ENCODE results near the gene ABHD5. TPM values are rescaled to one million over a fixed set of nuclear protein-coding genes. Genes with fewer than 3 reads are reported as not detected.

ABHD5 gene
- total RNA-seq, 1 donor from 2014 or later = 8.9 TPM

- Histone ChIP-seq H3K4me3 (ENCODE audit: low read length in 3 of 3) (no peak overlapping the region), H3K36me3 (ENCODE audit: control insufficient read depth in 3 of 3, insufficient read depth in 3 of 3, low read length in 3 of 3) (peaks cover 12 to 22% (median 17%) of the 10 kb centered on the region in 3 donors), H3K9ac (ENCODE audit: low read depth in 1 of 3, low read length in 3 of 3) (no peak overlapping the region), H3K9me3 (ENCODE audit: control insufficient read depth in 3 of 3, low read length in 3 of 3) (no peaks in the 10 kb centered on the region), H3K27ac (ENCODE audit: low read depth, low read length) (no peak overlapping the region), H3K27me3 (ENCODE audit: control insufficient read depth in 3 of 3, insufficient read depth in 3 of 3, low read length in 3 of 3) (no peaks in the 10 kb centered on the region), H3K4me1 (ENCODE audit: control insufficient read depth in 3 of 3, insufficient read depth in 3 of 3, low read length in 3 of 3) (no peaks in the 10 kb centered on the region)
These were observed 18.3 kb downstream of the ABHD5 start for GRCh38 chr3:43709022-43709421.

GRCh38 chr3:43710607-43711006, 19.9 kb downstream of the ABHD5 start:
- no peaks in the 10 kb centered on the region for H3K27me3 ChIP-seq (ENCODE audit: control insufficient read depth in 3 of 3, insufficient read depth in 3 of 3, low read length in 3 of 3)
- peaks cover 12 to 23% (median 17%) of the 10 kb centered on the region in 3 donors for H3K36me3 ChIP-seq (ENCODE audit: control insufficient read depth in 3 of 3, insufficient read depth in 3 of 3, low read length in 3 of 3)
- H3K9ac ChIP-seq (ENCODE audit: low read depth in 1 of 3, low read length in 3 of 3) = no peak overlapping the region
- H3K27ac ChIP-seq (ENCODE audit: low read depth, low read length) = no peak overlapping the region
- no peaks in the 10 kb centered on the region for H3K4me1 ChIP-seq (ENCODE audit: control insufficient read depth in 3 of 3, insufficient read depth in 3 of 3, low read length in 3 of 3)
- H3K4me3 ChIP-seq (ENCODE audit: low read length in 3 of 3) = no peak overlapping the region
- H3K9me3 ChIP-seq (ENCODE audit: control insufficient read depth in 3 of 3, low read length in 3 of 3) = no peaks in the 10 kb centered on the region

- H3K27me3 ChIP-seq (ENCODE audit: control insufficient read depth in 3 of 3, insufficient read depth in 3 of 3, low read length in 3 of 3) = no peaks in the 10 kb centered on the region
- H3K4me1 ChIP-seq (ENCODE audit: control insufficient read depth in 3 of 3, insufficient read depth in 3 of 3, low read length in 3 of 3) = no peaks in the 10 kb centered on the region
- H3K4me3 ChIP-seq (ENCODE audit: low read length in 3 of 3) = no peak overlapping the region
- no peak overlapping the region for H3K9ac ChIP-seq (ENCODE audit: low read depth in 1 of 3, low read length in 3 of 3)
- H3K9me3 ChIP-seq (ENCODE audit: control insufficient read depth in 3 of 3, low read length in 3 of 3) = no peaks in the 10 kb centered on the region
- peaks cover 13 to 31% (median 28%) of the 10 kb centered on the region in 3 donors for H3K36me3 ChIP-seq (ENCODE audit: control insufficient read depth in 3 of 3, insufficient read depth in 3 of 3, low read length in 3 of 3)
- H3K27ac ChIP-seq (ENCODE audit: low read depth, low read length) = no peak overlapping the region
These were observed 27.6 kb downstream of the ABHD5 start for GRCh38 chr3:43718296-43718695.

- Histone ChIP-seq H3K36me3 (ENCODE audit: control insufficient read depth in 3 of 3, insufficient read depth in 3 of 3, low read length in 3 of 3) (peaks cover 5 to 18% (median 11%) of the 10 kb centered on the region in 3 donors), H3K4me3 (ENCODE audit: low read length in 3 of 3) (no peak overlapping the region), H3K9ac (ENCODE audit: low read depth in 1 of 3, low read length in 3 of 3) (no peak overlapping the region), H3K9me3 (ENCODE audit: control insufficient read depth in 3 of 3, low read length in 3 of 3) (no peaks in the 10 kb centered on the region), H3K27ac (ENCODE audit: low read depth, low read length) (no peak overlapping the region), H3K4me1 (ENCODE audit: control insufficient read depth in 3 of 3, insufficient read depth in 3 of 3, low read length in 3 of 3) (no peaks in the 10 kb centered on the region), H3K27me3 (ENCODE audit: control insufficient read depth in 3 of 3, insufficient read depth in 3 of 3, low read length in 3 of 3) (no peaks in the 10 kb centered on the region)
These were observed 32.5 kb downstream of the ABHD5 start for GRCh38 chr3:43723121-43723734.

GRCh38 chr3:43726521-43726920, 35.8 kb downstream of the ABHD5 start:
- no peak overlapping the region for H3K4me3 ChIP-seq (ENCODE audit: low read length in 3 of 3)
- H3K27me3 ChIP-seq (ENCODE audit: control insufficient read depth in 3 of 3, insufficient read depth in 3 of 3, low read length in 3 of 3) = no peaks in the 10 kb centered on the region
- no peaks in the 10 kb centered on the region for H3K9me3 ChIP-seq (ENCODE audit: control insufficient read depth in 3 of 3, low read length in 3 of 3)
- H3K9ac ChIP-seq (ENCODE audit: low read depth in 1 of 3, low read length in 3 of 3) = no peak overlapping the region
- no peaks in the 10 kb centered on the region for H3K4me1 ChIP-seq (ENCODE audit: control insufficient read depth in 3 of 3, insufficient read depth in 3 of 3, low read length in 3 of 3)
- H3K36me3 ChIP-seq (ENCODE audit: control insufficient read depth in 3 of 3, insufficient read depth in 3 of 3, low read length in 3 of 3) = peaks cover 0 to 7% (median 0%) of the 10 kb centered on the region in 3 donors
- no peak overlapping the region for H3K27ac ChIP-seq (ENCODE audit: low read depth, low read length)

GRCh38 chr3:43727930-43728329, 37.2 kb downstream of the ABHD5 start:
- no peaks in the 10 kb centered on the region for H3K9me3 ChIP-seq (ENCODE audit: control insufficient read depth in 3 of 3, low read length in 3 of 3)
- H3K27ac ChIP-seq (ENCODE audit: low read depth, low read length) = no peak overlapping the region
- no peaks in the 10 kb centered on the region for H3K27me3 ChIP-seq (ENCODE audit: control insufficient read depth in 3 of 3, insufficient read depth in 3 of 3, low read length in 3 of 3)
- H3K4me3 ChIP-seq (ENCODE audit: low read length in 3 of 3) = no peak overlapping the region
- H3K36me3 ChIP-seq (ENCODE audit: control insufficient read depth in 3 of 3, insufficient read depth in 3 of 3, low read length in 3 of 3) = peaks cover 0 to 7% (median 0%) of the 10 kb centered on the region in 3 donors
- no peaks in the 10 kb centered on the region for H3K4me1 ChIP-seq (ENCODE audit: control insufficient read depth in 3 of 3, insufficient read depth in 3 of 3, low read length in 3 of 3)
- H3K9ac ChIP-seq (ENCODE audit: low read depth in 1 of 3, low read length in 3 of 3) = no peak overlapping the region

GRCh38 chr3:43728476-43728875, 37.7 kb downstream of the ABHD5 start:
- Histone ChIP-seq H3K9ac (ENCODE audit: low read depth in 1 of 3, low read length in 3 of 3) (no peak overlapping the region), H3K36me3 (ENCODE audit: control insufficient read depth in 3 of 3, insufficient read depth in 3 of 3, low read length in 3 of 3) (peaks cover 0 to 7% (median 0%) of the 10 kb centered on the region in 3 donors), H3K27me3 (ENCODE audit: control insufficient read depth in 3 of 3, insufficient read depth in 3 of 3, low read length in 3 of 3) (no peaks in the 10 kb centered on the region), H3K9me3 (ENCODE audit: control insufficient read depth in 3 of 3, low read length in 3 of 3) (no peaks in the 10 kb centered on the region), H3K27ac (ENCODE audit: low read depth, low read length) (no peak overlapping the region), H3K4me1 (ENCODE audit: control insufficient read depth in 3 of 3, insufficient read depth in 3 of 3, low read length in 3 of 3) (peaks cover 0 to 4% (median 2%) of the 10 kb centered on the region in 3 donors), H3K4me3 (ENCODE audit: low read length in 3 of 3) (no peak overlapping the region)

GRCh38 chr3:43728947-43729346, 38.2 kb downstream of the ABHD5 start:
- Histone ChIP-seq H3K27me3 (ENCODE audit: control insufficient read depth in 3 of 3, insufficient read depth in 3 of 3, low read length in 3 of 3) (no peaks in the 10 kb centered on the region), H3K27ac (ENCODE audit: low read depth, low read length) (no peak overlapping the region), H3K36me3 (ENCODE audit: control insufficient read depth in 3 of 3, insufficient read depth in 3 of 3, low read length in 3 of 3) (peaks cover 0 to 7% (median 0%) of the 10 kb centered on the region in 3 donors), H3K4me1 (ENCODE audit: control insufficient read depth in 3 of 3, insufficient read depth in 3 of 3, low read length in 3 of 3) (peaks cover 0 to 8% (median 6%) of the 10 kb centered on the region in 3 donors), H3K9me3 (ENCODE audit: control insufficient read depth in 3 of 3, low read length in 3 of 3) (no peaks in the 10 kb centered on the region), H3K4me3 (ENCODE audit: low read length in 3 of 3) (no peak overlapping the region), H3K9ac (ENCODE audit: low read depth in 1 of 3, low read length in 3 of 3) (no peak overlapping the region)

- Histone ChIP-seq H3K4me3 (ENCODE audit: low read length in 3 of 3) (no peak overlapping the region), H3K27ac (ENCODE audit: low read depth, low read length) (no peak overlapping the region), H3K9ac (ENCODE audit: low read depth in 1 of 3, low read length in 3 of 3) (no peak overlapping the region), H3K36me3 (ENCODE audit: control insufficient read depth in 3 of 3, insufficient read depth in 3 of 3, low read length in 3 of 3) (peaks cover 0 to 7% (median 0%) of the 10 kb centered on the region in 3 donors), H3K9me3 (ENCODE audit: control insufficient read depth in 3 of 3, low read length in 3 of 3) (no peaks in the 10 kb centered on the region), H3K4me1 (ENCODE audit: control insufficient read depth in 3 of 3, insufficient read depth in 3 of 3, low read length in 3 of 3) (peaks cover 0 to 10% (median 6%) of the 10 kb centered on the region in 3 donors), H3K27me3 (ENCODE audit: control insufficient read depth in 3 of 3, insufficient read depth in 3 of 3, low read length in 3 of 3) (no peaks in the 10 kb centered on the region)
These were observed 39.1 kb downstream of the ABHD5 start for GRCh38 chr3:43729707-43730414.

- Histone ChIP-seq H3K27ac (ENCODE audit: low read depth, low read length) (no peak overlapping the region), H3K36me3 (ENCODE audit: control insufficient read depth in 3 of 3, insufficient read depth in 3 of 3, low read length in 3 of 3) (no peaks in the 10 kb centered on the region), H3K4me3 (ENCODE audit: low read length in 3 of 3) (no peak overlapping the region), H3K27me3 (ENCODE audit: control insufficient read depth in 3 of 3, insufficient read depth in 3 of 3, low read length in 3 of 3) (no peaks in the 10 kb centered on the region), H3K9ac (ENCODE audit: low read depth in 1 of 3, low read length in 3 of 3) (no peak overlapping the region), H3K4me1 (ENCODE audit: control insufficient read depth in 3 of 3, insufficient read depth in 3 of 3, low read length in 3 of 3) (peaks cover 0 to 10% (median 6%) of the 10 kb centered on the region in 3 donors), H3K9me3 (ENCODE audit: control insufficient read depth in 3 of 3, low read length in 3 of 3) (no peaks in the 10 kb centered on the region)
These were observed 42.1 kb downstream of the ABHD5 start for GRCh38 chr3:43732747-43733425.
